Esophagus squamous epithelium (tissue), 4 donors: ENCODE measurements around the gene TP63.

Source experiments
- CTCF ChIP-seq, 6 experiments: fragments of 450-650 bp in 4 of 6; fragments of 200-600 bp in 2 of 6; sonication (generic) in 2 of 6; IDR thresholded peaks; one replicate each; pipeline ENCODE4 v1.5.1; 2016 to 2019; ENCODE audit warnings: antibody characterized with exemption in 6 of 6, mild to moderate bottlenecking in 4 of 6, moderate library complexity in 4 of 6
- POLR2A ChIP-seq, 4 donors: fragments of 450-650 bp; IDR thresholded peaks; one replicate each; pipeline ENCODE4 v1.6.1; 2017; ENCODE audit warnings: antibody characterized with exemption in 4 of 4, mild to moderate bottlenecking in 4 of 4, moderate library complexity in 3 of 4

GRCh38 chr3:189629803-189630455, 1.3 kb upstream of the TP63 start:
- TF ChIP-seq CTCF (IDR thresholded peaks at IDR 0.05) = no peak
- no peak for TF ChIP-seq POLR2A (IDR thresholded peaks at IDR 0.05)
